H1 (cell line): ENCODE measurements around the gene ZMYM4. TPM values are rescaled to one million over a fixed set of nuclear protein-coding genes. Genes with fewer than 3 reads are reported as not detected.

ENCODE experiments used
- CTCF ChIA-PET: fragments of 300-600 bp; sonication (Branson Sonifier 250); formaldehyde crosslinking; loops from one replicate; lab custom pipeline; 2021; ENCODE audit not compliant: partially characterized antibody; lab: Charles Lee
- POLR2A ChIA-PET: fragments of 300-600 bp; sonication (Branson Sonifier 250); formaldehyde crosslinking; loops from one replicate; lab custom pipeline; 2021; ENCODE audit warnings: inconsistent platforms; ENCODE audit not compliant: partially characterized antibody; lab: Charles Lee
- DNase-seq, 2 experiments: peaks; one replicate each; pipeline versions ENCODE4 v3.0.0 to v3.0.0-alpha.2; 2010 to 2022; ENCODE audit warnings: low spot score in 2 of 2, low read depth in 1 of 2, mixed read lengths in 1 of 2
- FAIRE-seq: peaks from 2 replicates; lab custom pipeline; 2011; peaks lifted over from hg19 to GRCh38; lab: Jason Lieb, UNC
- H2AFZ ChIP-seq: 2 replicates; pipeline ENCODE4 v1.8.1; 2012; ENCODE audit warnings: low read length, inconsistent platforms
- H2AK5ac ChIP-seq: 2 replicates; pipeline ENCODE4 v1.6.1; 2013; ENCODE audit warnings: low read depth, low read length
- H2BK120ac ChIP-seq: replicated peaks from 2 replicates; pipeline ENCODE3; 2013; ENCODE audit warnings: low read depth, low read length, inconsistent platforms
- H2BK12ac ChIP-seq: 2 replicates; pipeline ENCODE4 v1.6.1; 2013; ENCODE audit warnings: low read depth, low read length
- H2BK15ac ChIP-seq: 2 replicates; pipeline ENCODE4 v1.6.1; 2013; ENCODE audit warnings: low read length
- H2BK20ac ChIP-seq: 2 replicates; pipeline ENCODE4 v1.6.1; 2013; ENCODE audit warnings: low read length
- H2BK5ac ChIP-seq: 2 replicates; pipeline ENCODE4 v1.6.1; 2013; ENCODE audit warnings: low read depth, low read length
- H3K14ac ChIP-seq: 2 replicates; pipeline ENCODE4 v1.6.1; 2013; ENCODE audit warnings: inconsistent platforms; ENCODE audit not compliant: insufficient read length
- H3K18ac ChIP-seq: 2 replicates; pipeline ENCODE4 v1.6.1; 2013; ENCODE audit warnings: low read length; ENCODE audit errors: extremely low read depth
- H3K23ac ChIP-seq: 2 replicates; pipeline ENCODE4 v1.6.1; 2013; ENCODE audit warnings: inconsistent platforms; ENCODE audit not compliant: insufficient read length
- H3K23me2 ChIP-seq: 2 replicates; pipeline ENCODE4 v1.6.1; 2013; ENCODE audit warnings: low read depth, low read length
- H3K27ac ChIP-seq: 2 replicates; pipeline ENCODE4 v1.6.1; 2011; ENCODE audit warnings: low read depth, low read length, inconsistent platforms
- H3K27me3 ChIP-seq, 4 experiments: replicated peaks in 1 of 4; 1 replicate in 1 of 4; 2 replicates in 3 of 4; pipeline versions ENCODE4 v1.6.1 to v1.8.1; 2011 to 2013; ENCODE audit warnings: low read length in 3 of 4, mild to moderate bottlenecking in 3 of 4, inconsistent platforms in 2 of 4, mixed read lengths in 2 of 4, moderate library complexity in 1 of 4; ENCODE audit not compliant: control insufficient read depth in 3 of 4, insufficient read depth in 3 of 4; ENCODE audit errors: extremely low read depth in 1 of 4
- H3K36me3 ChIP-seq, 4 experiments: 2 replicates each; pipeline versions ENCODE4 v1.6.1 to v1.8.1; 2011 to 2013; ENCODE audit warnings: mild to moderate bottlenecking in 4 of 4, low read length in 3 of 4, moderate library complexity in 2 of 4, control low read depth in 1 of 4, inconsistent platforms in 1 of 4; ENCODE audit not compliant: insufficient read depth in 4 of 4, control insufficient read depth in 2 of 4
- H3K4ac ChIP-seq: replicated peaks from 2 replicates; pipeline ENCODE3; 2013; ENCODE audit warnings: low read length, low read depth, mixed read lengths, inconsistent platforms; ENCODE audit not compliant: insufficient read length
- H3K4me1 ChIP-seq, 4 experiments: replicated peaks in 1 of 4; 1 replicate in 1 of 4; 2 replicates in 3 of 4; pipeline versions ENCODE4 v1.6.1 to v1.8.1; 2011 to 2013; ENCODE audit warnings: low read length in 3 of 4, inconsistent platforms in 2 of 4, mixed read lengths in 1 of 4; ENCODE audit not compliant: insufficient read depth in 4 of 4, control insufficient read depth in 3 of 4
- H3K4me2 ChIP-seq, 2 experiments: 2 replicates each; pipeline versions ENCODE4 v1.6.1 to v1.8.1; 2011 to 2013; ENCODE audit warnings: low read depth in 2 of 2, low read length in 2 of 2, control low read depth in 1 of 2, inconsistent platforms in 1 of 2, mild to moderate bottlenecking in 1 of 2; ENCODE audit not compliant: insufficient read depth in 1 of 2
- H3K4me3 ChIP-seq, 4 experiments: fragments of 200-600, 300-600 bp in 1 of 4; sonication (generic), shearing (Covaris generic), sonication (Bioruptor Twin) in 1 of 4; 2 replicates each; pipeline versions ENCODE4 v1.5.1 to v1.8.1; 2011 to 2016; ENCODE audit warnings: low read length in 4 of 4, low read depth in 3 of 4, control low read depth in 2 of 4, inconsistent platforms in 2 of 4, mild to moderate bottlenecking in 2 of 4, mixed read lengths in 1 of 4, moderate library complexity in 1 of 4; ENCODE audit not compliant: insufficient read depth in 2 of 4; ENCODE audit errors: extremely low read depth in 1 of 4
- H3K56ac ChIP-seq: replicated peaks from 2 replicates; pipeline ENCODE3; 2013; ENCODE audit warnings: low read depth, mild to moderate bottlenecking, mixed read lengths, low read length, inconsistent platforms; ENCODE audit not compliant: insufficient read length
- H3K79me1 ChIP-seq: 2 replicates; pipeline ENCODE4 v1.6.1; 2013; ENCODE audit warnings: low read depth, low read length, control low read depth
- H3K79me2 ChIP-seq, 2 experiments: 2 replicates each; pipeline versions ENCODE4 v1.6.1 to v1.8.1; 2012 to 2013; ENCODE audit warnings: low read length in 2 of 2, mild to moderate bottlenecking in 2 of 2, inconsistent platforms in 1 of 2; ENCODE audit not compliant: insufficient read depth in 2 of 2, control insufficient read depth in 1 of 2
- H3K9ac ChIP-seq, 4 experiments: replicated peaks in 1 of 4; 1 replicate in 1 of 4; 2 replicates in 3 of 4; pipeline versions ENCODE4 v1.6.1 to v1.8.1; 2011 to 2013; ENCODE audit warnings: low read depth in 3 of 4, low read length in 3 of 4, control low read depth in 2 of 4, mild to moderate bottlenecking in 2 of 4, moderate library complexity in 2 of 4, inconsistent platforms in 1 of 4; ENCODE audit errors: extremely low read depth in 1 of 4
- H3K9me3 ChIP-seq, 2 experiments: 2 replicates each; pipeline versions ENCODE4 v1.6.1 to v1.8.1; 2012 to 2013; ENCODE audit warnings: mild to moderate bottlenecking in 2 of 2, moderate library complexity in 2 of 2, control low read depth in 1 of 2, inconsistent platforms in 1 of 2, low read depth in 1 of 2, low read length in 1 of 2, mixed read lengths in 1 of 2; ENCODE audit not compliant: insufficient read depth in 2 of 2
- H4K20me1 ChIP-seq, 2 experiments: replicated peaks in 1 of 2; 2 replicates each; pipeline versions ENCODE3 to v1.8.1; 2011 to 2013; ENCODE audit warnings: inconsistent platforms in 2 of 2, low read length in 2 of 2, mild to moderate bottlenecking in 1 of 2; ENCODE audit not compliant: insufficient read depth in 2 of 2, control insufficient read depth in 1 of 2
- H4K5ac ChIP-seq: 2 replicates; pipeline ENCODE4 v1.6.1; 2013; ENCODE audit warnings: low read length, low read depth, mixed read lengths, inconsistent platforms; ENCODE audit not compliant: insufficient read length
- H4K8ac ChIP-seq: 2 replicates; pipeline ENCODE4 v1.8.0; 2013; ENCODE audit warnings: mild to moderate bottlenecking, moderate library complexity, low read length, inconsistent platforms; ENCODE audit not compliant: insufficient read depth; ENCODE audit errors: extremely low read depth
- H4K91ac ChIP-seq: replicated peaks from 2 replicates; pipeline ENCODE3; 2013; ENCODE audit warnings: low read length, mixed read lengths, inconsistent platforms; ENCODE audit not compliant: insufficient read length
- BACH1 ChIP-seq: IDR thresholded peaks from 2 replicates; pipeline ENCODE4 v1.6.1; 2012; ENCODE audit warnings: low read length, improper control_type of control experiment
- HDAC2 ChIP-seq, 2 experiments: fragments of 300-600 bp in 1 of 2; sonication (generic) in 1 of 2; IDR thresholded peaks; 2 replicates each; pipeline ENCODE4 v1.6.1; 2011 to 2012; ENCODE audit warnings: low read depth in 2 of 2, low read length in 2 of 2, mild to moderate bottlenecking in 2 of 2, moderate library complexity in 2 of 2, borderline replicate concordance in 1 of 2, inconsistent platforms in 1 of 2
- RAD21 ChIP-seq, 2 experiments: IDR thresholded peaks in 1 of 2; conservative IDR thresholded peaks in 1 of 2; 2 replicates each; pipeline ENCODE4 v1.6.1; 2011; ENCODE audit warnings: low read depth in 2 of 2, low read length in 2 of 2, improper control_type of control experiment in 1 of 2, inconsistent platforms in 1 of 2, mild to moderate bottlenecking in 1 of 2, moderate library complexity in 1 of 2
- RFX5 ChIP-seq: IDR thresholded peaks from 2 replicates; pipeline ENCODE4 v1.6.1; 2011; ENCODE audit warnings: low read depth, low read length, improper control_type of control experiment, borderline replicate concordance
- SIN3A ChIP-seq, 2 experiments: IDR thresholded peaks in 1 of 2; conservative IDR thresholded peaks in 1 of 2; 2 replicates each; pipeline ENCODE4 v1.6.1; 2011 to 2012; ENCODE audit warnings: low read length in 2 of 2, improper control_type of control experiment in 1 of 2, low read depth in 1 of 2, mild to moderate bottlenecking in 1 of 2
- WGBS, 2 experiments: shearing (Covaris generic) in 1 of 2; methylation state at CpG; one replicate each; pipeline versions ENCODE4 v1.1.6 to v1.1.7; 2013 to 2015; ENCODE audit warnings: low lambda C conversion rate in 2 of 2, mixed read lengths in 2 of 2, inconsistent platforms in 1 of 2, low coverage in 1 of 2, missing lambda C conversion rate in 1 of 2; ENCODE audit not compliant: insufficient replicate concordance in 2 of 2, insufficient coverage in 1 of 2, insufficient read length in 1 of 2; ENCODE audit errors: extremely low coverage in 1 of 2, missing lambda C conversion rate in 1 of 2; 5-methylcytosine and 5-hydroxymethylcytosine counted together
- polyA plus RNA-seq, 7 experiments: library from polyadenylated mRNA; depleted of rRNA in 3 of 7; stranded (reverse) in 5 of 7; unstranded in 2 of 7; fragments of >200 nt in 5 of 7; fragments of 200-250 nt in 2 of 7; gene quantifications; 1 replicate in 5 of 7; 2 replicates in 1 of 7; 4 replicates in 1 of 7; pipeline versions ENCODE4 v1.2.1 to v1.2.3, GENCODE V29; 2011 to 2013; ENCODE audit warnings: missing spikeins in 2 of 7, mixed read lengths in 2 of 7
- total RNA-seq: library from RNA; stranded (reverse); fragmentation: NEBNext Ultra II Directional; extraction: Animal tissue kit (Norgen Biotek cat#: 25700); gene quantifications from 2 replicates; pipeline ENCODE4 v1.2.1, GENCODE V29; 2021
- TF ChIP-seq, protein P1 (sequence below), 3 experiments: IDR thresholded peaks; 1 replicate in 2 of 3; 2 replicates in 1 of 3; pipeline versions ENCODE4 v1.5.1 to v1.6.1; 2011; ENCODE audit warnings: low read length in 3 of 3, mild to moderate bottlenecking in 3 of 3, inconsistent platforms in 2 of 3, low read depth in 1 of 3, moderate library complexity in 1 of 3; ENCODE audit not compliant: insufficient read depth in 1 of 3; ENCODE audit errors: control extremely low read depth in 1 of 3

Gene ZMYM4
- total and polyA plus RNA-seq, 2 of the 8 experiments (the other 6 are each of a cell fraction or from before 2014, with no cell fraction given) = 16.7 to 81.3 TPM

DNA sequence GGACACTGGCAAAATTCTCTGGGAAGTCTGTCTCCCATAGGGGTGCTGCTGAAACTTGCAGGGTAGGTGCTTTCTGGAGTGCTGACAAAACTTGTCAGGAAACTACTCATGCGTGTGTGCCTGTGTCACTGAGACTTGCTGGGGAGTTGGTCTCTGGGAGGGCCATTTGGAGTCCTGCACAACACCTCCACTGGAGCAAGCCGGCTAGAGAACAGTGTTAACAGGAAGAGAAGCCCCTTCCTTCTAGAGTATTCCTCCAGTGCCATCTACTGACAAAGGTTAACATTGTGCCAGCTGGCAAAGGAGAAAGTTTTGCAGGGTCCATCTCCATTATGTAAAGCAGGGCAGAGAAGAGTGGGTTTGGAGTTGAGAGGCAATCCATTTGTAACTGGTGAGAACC lies 30.0 kb downstream of the ZMYM4 start:
- Histone ChIP-seq H3K36me3 (peaks cover 0 to 10% (median 0%) of the 10 kb centered on the region in 4 experiments; a peak in 1 of 8 replicates), H4K91ac (no peak overlapping the region), H3K4ac (no peak overlapping the region), H2BK12ac (no peak overlapping the region), H3K79me2 (peaks cover 0 to 56% of the 10 kb centered on the region in 2 experiments; a peak in 2 of 4 replicates), H3K9ac (no peak overlapping the region), H3K9me3 (no peaks in the 10 kb centered on the region), H2BK15ac (no peak overlapping the region), H4K8ac (no peak overlapping the region), H3K18ac (no peak overlapping the region), H2BK5ac (no peak overlapping the region), H3K27me3 (no peaks in the 10 kb centered on the region), H2BK20ac (no peak overlapping the region), H2BK120ac (no peak overlapping the region), H2AK5ac (no peak overlapping the region), H3K4me1 (peaks cover 0 to 4% (median 0%) of the 10 kb centered on the region in 4 experiments; a peak in 1 of 7 replicates), H3K27ac (no peak overlapping the region), H3K56ac (no peak overlapping the region), H3K23me2 (no peaks in the 10 kb centered on the region), H3K4me3 (no peak overlapping the region), H4K5ac (no peak overlapping the region), H4K20me1 (peaks cover 2 to 5% of the 10 kb centered on the region in 2 experiments), H3K79me1 (no peaks in the 10 kb centered on the region; the same call in 1 of the 2 replicates), H2AFZ (no peak overlapping the region), H3K23ac (no peak overlapping the region), H3K14ac (no peak overlapping the region), H3K4me2 (no peak overlapping the region)
- peak; percentile 72 for FAIRE-seq
- 82% methylated on average over 2 of the region's 2 CpGs; no CpG with 5 or more reads in 1 of the 2 experiments for WGBS, 2 experiments
- TF ChIP-seq BACH1 (no peak), RFX5 (0 out of 2 replicates have a peak, but pooled peaks have one; percentile 5), SIN3A (conservative IDR thresholded peaks at IDR 0.05 in 1 of 2, IDR thresholded peaks at IDR 0.05 in 1 of 2; ENCODE audit: low read depth in 1 of 2, low read length in 2 of 2) (no peak), HDAC2 (IDR thresholded peaks at IDR 0.05; ENCODE audit: borderline replicate concordance in 1 of 2, low read depth in 2 of 2, low read length in 2 of 2) (no peak), RAD21 (IDR thresholded peaks at IDR 0.05 in 1 of 2, conservative IDR thresholded peaks at IDR 0.05 in 1 of 2; ENCODE audit: low read depth in 2 of 2, low read length in 2 of 2) (peak; percentile 77 to 85)
- TF ChIP-seq, protein P1, sequence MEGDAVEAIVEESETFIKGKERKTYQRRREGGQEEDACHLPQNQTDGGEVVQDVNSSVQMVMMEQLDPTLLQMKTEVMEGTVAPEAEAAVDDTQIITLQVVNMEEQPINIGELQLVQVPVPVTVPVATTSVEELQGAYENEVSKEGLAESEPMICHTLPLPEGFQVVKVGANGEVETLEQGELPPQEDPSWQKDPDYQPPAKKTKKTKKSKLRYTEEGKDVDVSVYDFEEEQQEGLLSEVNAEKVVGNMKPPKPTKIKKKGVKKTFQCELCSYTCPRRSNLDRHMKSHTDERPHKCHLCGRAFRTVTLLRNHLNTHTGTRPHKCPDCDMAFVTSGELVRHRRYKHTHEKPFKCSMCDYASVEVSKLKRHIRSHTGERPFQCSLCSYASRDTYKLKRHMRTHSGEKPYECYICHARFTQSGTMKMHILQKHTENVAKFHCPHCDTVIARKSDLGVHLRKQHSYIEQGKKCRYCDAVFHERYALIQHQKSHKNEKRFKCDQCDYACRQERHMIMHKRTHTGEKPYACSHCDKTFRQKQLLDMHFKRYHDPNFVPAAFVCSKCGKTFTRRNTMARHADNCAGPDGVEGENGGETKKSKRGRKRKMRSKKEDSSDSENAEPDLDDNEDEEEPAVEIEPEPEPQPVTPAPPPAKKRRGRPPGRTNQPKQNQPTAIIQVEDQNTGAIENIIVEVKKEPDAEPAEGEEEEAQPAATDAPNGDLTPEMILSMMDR (IDR thresholded peaks at IDR 0.05; ENCODE audit: control extremely low read depth in 1 of 3, insufficient read depth in 1 of 3, low read depth in 1 of 3, low read length in 3 of 3) = peak in 2 of 3 experiments; percentile 51 to 75; a peak in 2 of 4 replicates
- POLR2A ChIA-PET = interaction anchor here (0.6 to 2.8 kb wide), 5 partner anchors 101 to 124 kb away, joined by 3 to 12 read pairs (median 6); no protein-coding TSS in a partner anchor
- DNase-seq = no peak
- CTCF ChIA-PET = interaction anchor here (0.6 to 2.6 kb wide), 7 partner anchors 10 to 116 kb away, joined by 3 to 12 read pairs (median 3); no protein-coding TSS in a partner anchor
